ENCODE data around the gene RPP25. TPM values are rescaled to one million over a fixed set of nuclear protein-coding genes. Genes with fewer than 3 reads are reported as not detected.

RPP25 gene, protein sequence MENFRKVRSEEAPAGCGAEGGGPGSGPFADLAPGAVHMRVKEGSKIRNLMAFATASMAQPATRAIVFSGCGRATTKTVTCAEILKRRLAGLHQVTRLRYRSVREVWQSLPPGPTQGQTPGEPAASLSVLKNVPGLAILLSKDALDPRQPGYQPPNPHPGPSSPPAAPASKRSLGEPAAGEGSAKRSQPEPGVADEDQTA
- polyA plus RNA-seq (ENCODE audit: insufficient read length in 4 of 4): 1 to 10 TPM; 2.3 to 3.8 (median 2.9) TPM

DNA sequence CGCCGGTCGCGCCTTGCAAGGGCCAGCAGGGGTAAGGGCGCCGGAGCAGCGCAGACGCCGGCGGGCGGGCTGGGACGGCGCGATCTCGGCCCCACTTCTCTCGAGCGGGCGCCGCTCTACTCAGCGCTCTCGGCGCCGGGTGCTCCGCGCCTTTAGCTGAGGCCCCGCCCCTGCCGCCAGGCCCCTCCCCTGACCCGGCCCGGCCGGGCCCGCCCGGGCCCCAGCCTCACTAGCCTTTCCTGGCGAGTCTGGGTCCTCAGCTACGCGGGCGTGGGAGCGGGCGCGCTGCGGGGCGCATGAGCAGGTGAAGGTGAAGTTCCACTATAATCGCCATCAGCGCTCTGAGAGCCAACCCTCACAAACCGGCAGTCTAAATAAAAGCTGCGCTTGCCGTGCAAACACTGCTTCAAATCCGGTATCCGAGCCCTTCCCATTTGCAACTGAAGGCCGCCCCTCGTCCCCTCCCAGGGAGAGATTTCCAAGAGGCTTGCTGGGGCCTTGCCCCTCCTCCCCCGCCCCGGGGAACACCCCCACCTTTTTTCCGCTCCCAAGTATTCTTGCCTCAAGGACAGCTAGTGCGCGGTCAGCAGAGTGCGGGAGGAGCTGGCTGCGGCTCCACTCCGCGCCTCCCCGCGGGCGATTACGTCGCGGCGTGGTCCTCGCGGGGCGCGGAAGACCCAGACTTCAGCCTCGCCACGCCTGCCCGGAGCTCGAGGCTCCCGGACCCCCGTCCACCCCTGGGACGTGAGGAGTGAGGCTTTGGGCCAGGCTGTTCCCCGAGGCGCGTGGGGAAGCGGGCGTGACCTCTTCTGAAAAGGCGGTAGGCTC, at the start of gene RPP25:
TSS of gene RPP25 (minus strand) at position 125 of the 828 bp plus-strand sequence. CDS start 189 bp downstream, outside the sequence.
- DNase-seq (ENCODE audit: low read depth in 4 of 4, low spot score in 3 of 4): no peak

DNA sequence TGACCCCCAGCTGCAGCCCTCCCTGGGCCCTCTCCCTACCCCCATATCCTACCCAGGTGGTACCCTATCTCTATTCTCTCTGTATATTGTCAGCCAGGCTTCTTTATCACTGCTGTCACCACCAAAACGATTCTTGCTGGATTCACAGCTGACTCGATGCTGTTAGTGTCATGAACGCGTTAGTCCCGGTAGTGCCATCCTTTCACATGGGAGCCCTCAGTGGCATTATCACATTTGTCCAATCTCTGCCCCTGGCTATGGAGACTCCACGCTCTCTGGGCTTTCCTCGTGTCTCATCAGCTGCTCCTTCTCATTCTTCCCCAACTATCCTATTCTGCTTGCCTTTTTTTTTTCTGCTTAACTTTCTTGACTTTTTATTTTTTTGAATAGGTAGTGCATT, 45.8 kb upstream of the RPP25 start:
- no peak for DNase-seq (ENCODE audit: low read depth in 4 of 4, low spot score in 3 of 4)

DNA sequence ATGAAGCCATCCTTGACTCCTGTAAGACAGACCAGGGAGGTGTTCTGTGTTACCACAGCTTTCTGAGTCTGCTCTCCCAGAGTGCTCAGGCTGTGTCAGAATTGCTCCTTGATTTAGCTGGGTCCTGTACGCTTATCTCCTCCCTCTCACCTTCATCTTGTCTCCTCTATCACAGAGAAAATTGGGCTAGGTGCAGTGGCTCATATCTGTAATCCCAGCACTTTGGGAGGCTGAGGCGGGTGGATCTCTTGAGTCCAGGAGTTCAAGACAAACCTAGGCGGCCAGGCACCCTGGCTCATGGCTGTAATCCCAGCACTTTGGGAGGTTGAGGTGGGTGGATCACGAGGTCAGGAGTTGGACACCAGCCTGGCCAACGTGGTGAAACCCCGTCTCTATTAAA, 44.7 kb upstream of the RPP25 start:
- DNase-seq (ENCODE audit: low read depth in 4 of 4, low spot score in 3 of 4): no peak

DNA sequence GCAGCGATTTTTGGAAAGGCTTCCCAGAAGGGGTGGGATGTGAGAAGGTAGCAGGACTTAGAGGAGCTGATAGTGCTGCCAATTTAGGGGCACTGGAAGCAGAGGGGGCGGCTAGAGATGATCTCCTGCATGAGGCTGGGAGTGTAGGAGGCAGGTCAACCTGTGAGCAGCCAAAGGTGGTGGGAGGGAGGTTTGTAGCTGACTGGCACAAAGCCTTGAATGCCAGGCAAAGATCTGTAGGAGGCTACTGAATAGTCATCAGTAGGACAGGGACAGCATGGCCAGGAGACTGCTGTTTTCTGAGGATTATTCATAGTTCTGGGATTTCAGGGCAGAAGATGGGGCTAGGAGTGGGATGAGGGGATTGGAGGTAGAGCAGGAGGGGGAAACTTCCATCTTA, 41.0 kb upstream of the RPP25 start:
- no peak for DNase-seq (ENCODE audit: low read depth in 4 of 4, low spot score in 3 of 4)

DNA sequence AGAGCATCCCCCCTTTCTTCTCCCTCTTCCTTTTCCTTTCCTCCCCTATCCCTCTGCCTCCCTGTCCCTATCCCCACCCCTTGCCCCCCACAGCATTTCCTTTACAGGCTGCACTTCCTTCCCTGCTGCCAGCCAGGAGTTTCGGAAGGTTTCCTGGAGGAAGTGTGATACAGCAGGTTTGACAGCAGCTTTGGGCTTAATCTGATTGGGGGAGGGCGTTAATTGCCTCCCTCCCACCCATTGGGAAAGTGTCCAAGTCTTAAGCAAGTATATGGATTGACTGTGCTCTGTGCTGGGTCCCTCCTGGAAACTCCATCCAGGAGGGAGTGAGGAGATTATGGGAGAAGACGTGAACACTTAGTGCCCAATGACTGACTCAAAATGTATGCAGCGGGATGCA, 40.6 kb upstream of the RPP25 start:
- no peak for DNase-seq (ENCODE audit: low read depth in 4 of 4, low spot score in 3 of 4)

DNA sequence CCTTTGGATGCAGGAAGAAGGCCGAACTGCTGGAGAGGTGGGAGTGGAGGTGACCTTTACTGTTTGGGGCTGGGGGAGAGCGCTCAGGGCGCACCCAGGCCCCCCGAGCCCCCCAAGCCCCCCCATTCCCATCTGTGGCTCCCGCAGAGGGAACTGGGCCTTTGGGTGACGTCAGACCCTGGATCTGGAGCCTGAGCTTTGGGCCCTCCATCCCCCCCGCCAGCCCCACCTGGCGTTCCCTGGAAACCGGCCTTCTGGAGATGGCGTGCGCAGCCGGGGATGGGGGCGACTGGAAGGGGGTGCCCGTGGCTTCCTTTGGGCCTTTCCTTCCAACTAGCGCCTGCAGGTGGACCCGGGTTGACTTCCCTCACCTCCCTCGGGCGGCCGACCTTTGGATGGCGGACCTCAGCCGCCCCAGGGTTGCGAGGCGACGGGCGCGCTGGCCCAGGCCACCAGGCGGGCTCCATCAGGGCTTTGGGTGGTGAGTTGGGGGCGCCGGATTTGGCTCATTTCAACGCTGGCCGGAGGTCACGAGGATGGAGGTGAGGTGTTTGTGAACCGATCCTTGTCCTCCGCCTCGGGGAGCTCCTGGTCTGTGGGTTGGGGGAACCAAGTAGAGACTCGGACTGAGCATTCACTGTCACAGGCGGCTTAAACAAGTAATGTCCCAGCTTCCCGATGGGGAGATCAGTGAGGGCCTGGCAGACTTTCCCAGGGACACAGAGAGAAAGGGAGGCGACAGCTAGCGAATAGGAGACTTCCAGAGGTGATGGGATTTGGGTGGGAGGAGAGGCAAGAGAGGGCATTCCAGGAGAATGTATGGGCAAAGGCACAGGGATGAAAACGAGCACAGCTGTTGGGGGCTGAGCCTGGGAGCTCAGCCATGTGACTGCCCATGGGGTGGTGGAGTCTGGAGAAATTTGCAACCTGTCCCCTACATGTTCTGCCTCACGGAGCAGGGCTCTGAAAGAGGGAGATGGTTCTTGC, 39.5 kb upstream of the RPP25 start:
- DNase-seq (ENCODE audit: low read depth in 4 of 4, low spot score in 3 of 4): no peak

DNA sequence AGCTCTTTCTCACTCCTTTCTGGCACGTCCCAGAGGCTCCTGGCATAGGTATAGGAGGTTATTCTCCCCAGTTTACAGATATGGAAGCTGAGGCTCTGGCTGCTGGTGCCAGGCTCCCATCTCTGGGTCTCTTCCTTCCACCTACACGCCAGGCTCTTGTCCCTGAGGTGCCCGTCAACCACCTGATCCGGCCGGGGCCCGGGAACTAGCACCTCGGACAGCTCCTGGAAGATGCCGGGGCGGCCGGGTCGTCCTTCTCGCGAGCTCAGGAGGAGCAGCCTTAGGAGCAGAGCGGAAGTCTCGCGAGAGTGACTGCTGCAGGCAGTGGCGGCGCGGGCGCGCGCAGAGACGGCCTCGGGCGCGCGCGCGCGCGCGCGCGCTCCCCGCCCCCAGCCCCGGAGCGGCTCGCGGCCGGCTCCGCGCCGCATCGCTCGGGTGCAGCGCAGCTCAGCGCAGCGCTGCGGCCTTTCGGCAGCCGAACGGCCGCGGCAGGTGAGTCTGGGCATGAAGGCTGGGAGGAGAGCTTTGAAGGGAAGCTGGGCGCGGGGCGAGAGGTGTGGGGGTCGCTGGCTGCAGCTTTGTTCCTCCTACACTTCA, 38.7 kb upstream of the RPP25 start, which contains the start of gene SCAMP5:
TSS of gene SCAMP5 (plus strand) at position 382 of the 597 bp plus-strand sequence. CDS start 16,277 bp downstream, outside the sequence.
- DNase-seq (ENCODE audit: low read depth in 4 of 4, low spot score in 3 of 4): peak; percentile 79 to 92 (median 88)

DNA sequence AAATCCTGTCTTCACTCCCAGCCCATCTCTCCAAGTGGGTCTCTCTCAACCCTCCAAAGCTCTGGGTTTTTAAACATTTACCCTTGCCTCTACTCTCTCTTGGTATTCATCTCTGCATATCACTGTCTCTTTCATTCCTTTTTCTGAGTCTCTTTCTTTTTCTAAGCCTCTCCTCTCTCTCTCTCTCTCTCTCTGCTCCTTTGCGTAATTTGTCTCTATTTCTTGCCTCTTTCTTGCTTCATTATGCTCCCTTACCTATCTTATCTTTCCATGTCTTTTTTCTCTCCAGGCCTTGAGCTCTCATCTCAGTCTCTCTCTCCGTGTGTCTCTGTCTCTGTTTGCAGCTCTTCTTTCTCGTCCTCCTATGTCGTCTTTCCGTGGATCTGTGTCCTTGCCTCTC, 38.1 kb upstream of the RPP25 start:
- DNase-seq (ENCODE audit: low read depth in 4 of 4, low spot score in 3 of 4): no peak

DNA sequence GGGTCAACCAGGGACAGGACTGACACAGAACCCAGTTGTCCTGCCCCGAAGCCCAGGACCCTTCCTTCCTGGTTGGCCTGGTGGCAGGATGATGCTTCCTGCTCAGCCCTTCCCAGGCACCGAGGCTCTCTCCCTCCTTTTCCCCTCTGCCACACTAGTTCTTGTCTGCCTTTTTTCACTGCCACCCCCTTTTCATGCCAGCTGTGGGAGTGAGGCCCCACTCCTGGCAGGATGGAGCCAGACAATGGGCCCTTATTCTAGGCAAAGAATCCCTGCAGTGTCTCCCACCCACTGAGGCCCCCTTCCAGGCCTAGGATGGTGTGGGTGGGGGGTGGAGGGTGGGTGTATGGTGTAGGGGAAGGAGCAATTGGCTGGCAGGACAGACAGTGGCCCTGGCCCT, 37.7 kb upstream of the RPP25 start:
- DNase-seq (ENCODE audit: low read depth in 4 of 4, low spot score in 3 of 4): no peak

DNA sequence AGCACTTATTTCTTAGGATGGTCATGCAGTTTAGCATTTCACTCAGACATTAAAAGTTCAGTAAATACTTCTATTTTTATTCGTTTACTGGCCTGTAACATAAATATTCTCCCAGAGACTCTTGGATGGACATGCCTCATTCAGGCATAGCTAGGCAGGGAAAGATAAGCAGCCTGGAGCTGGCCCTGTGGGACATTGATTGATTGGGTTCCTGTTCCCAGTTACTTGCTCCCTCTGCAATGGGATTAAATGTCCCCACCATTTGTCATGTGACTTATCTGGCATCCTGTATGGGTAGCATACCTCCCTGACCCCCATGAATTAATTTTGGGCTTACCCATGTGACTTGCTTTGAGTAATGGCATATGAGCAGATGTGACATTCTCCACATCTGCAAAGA, 36.0 kb upstream of the RPP25 start:
- DNase-seq (ENCODE audit: low read depth in 4 of 4, low spot score in 3 of 4): no peak

DNA sequence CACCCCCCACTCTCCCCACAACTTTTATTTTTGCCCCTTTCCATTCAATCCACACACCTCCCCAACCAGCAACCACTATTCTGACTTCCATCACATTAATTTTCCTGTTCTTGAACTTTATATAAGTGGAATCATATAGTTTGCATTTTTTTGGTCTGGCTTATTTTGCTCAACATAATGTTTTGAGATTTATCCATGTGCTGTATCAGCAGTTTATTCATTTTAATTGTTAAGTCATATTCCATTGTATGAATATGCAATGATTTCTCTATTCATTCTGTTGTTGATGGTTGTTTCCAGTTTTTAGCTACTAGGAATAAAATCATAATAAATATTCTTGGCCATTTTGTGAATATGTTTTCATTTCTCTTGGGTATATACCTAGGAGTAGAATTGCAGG, 33.0 kb upstream of the RPP25 start:
- no peak for DNase-seq (ENCODE audit: low read depth in 4 of 4, low spot score in 3 of 4)

DNA sequence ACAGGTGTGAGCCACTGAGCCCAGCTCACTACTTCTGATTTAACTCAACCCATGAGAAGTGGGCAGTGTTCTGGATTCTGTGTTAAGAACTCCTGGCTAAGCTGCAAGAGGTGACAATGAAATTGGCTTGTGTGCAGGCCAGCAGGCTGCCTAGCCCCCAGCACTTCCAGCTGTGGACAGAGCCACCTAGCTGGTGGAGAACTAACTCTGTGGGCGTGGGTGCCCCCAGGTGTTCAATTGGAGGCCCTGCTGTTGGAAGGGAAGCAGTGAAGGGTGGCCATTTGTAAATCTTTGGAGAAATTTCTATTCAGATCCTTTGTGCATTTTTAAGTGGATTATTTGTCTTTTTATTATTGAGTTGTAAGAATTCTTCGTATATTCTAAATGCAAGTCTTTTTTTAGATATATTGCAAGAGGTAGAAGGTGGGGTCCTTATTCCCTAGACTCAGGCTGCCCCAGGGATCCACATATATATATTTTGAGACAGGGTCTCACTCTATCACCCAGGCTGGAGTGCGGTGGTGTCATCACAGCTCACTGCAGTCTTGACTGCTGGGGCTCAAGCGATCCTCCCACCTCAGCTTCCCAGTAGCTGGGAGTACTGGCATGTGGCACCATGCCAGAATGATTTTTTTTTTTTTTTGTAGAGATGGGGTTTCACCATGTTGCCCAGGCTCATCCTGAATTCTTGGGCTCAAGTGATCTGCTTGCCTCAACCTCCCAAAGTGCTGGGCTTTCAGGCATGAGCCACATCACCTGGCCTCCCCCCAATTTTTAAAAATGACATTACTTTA, 31.6 kb upstream of the RPP25 start:
- no peak for DNase-seq (ENCODE audit: low read depth in 4 of 4, low spot score in 3 of 4)

DNA sequence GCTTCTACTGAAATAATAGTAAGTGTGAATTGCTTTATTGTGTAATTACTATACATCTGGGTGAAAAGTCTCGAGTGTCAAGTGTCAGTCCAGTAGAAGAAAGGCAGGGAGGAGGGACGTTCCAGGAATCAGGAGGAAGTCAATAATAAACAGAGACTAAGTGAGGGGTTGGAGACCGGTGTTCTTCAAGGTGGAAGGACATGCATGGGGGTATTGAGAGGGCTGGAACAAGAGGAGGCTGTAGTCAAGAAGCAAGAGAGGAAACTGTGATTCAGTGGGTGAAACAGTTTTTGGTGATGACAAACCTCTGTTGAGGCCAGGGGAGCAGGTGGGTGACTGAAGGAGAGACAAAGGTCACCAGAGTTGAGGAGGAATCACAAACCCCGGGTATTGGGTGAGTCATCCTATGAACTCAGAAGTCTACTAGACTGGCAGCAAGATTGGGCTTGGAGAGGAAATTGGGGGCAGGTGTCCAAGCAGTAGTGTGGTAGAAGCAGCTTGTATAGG, 27.2 kb upstream of the RPP25 start:
- DNase-seq (ENCODE audit: low read depth in 4 of 4, low spot score in 3 of 4): no peak

DNA sequence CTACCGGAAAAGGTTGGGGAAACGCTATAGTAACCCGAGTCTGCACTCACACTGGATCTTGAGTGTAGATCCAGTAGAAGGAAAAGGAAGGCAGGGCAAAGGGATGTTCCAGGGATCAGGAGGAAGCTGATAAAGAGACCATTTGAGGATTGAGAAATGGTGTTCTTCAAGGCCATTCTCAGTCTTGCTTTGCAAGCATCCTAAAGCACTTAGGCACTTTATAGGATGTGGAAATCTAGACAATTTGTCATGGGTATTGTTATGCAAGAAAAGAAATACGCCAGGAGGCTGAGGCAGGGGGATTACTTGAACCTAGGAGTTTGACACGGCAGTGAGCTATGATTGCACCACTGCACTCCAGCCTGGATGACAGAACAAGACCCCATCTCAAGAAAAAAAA, 25.6 kb upstream of the RPP25 start:
- no peak for DNase-seq (ENCODE audit: low read depth in 4 of 4, low spot score in 3 of 4)

DNA sequence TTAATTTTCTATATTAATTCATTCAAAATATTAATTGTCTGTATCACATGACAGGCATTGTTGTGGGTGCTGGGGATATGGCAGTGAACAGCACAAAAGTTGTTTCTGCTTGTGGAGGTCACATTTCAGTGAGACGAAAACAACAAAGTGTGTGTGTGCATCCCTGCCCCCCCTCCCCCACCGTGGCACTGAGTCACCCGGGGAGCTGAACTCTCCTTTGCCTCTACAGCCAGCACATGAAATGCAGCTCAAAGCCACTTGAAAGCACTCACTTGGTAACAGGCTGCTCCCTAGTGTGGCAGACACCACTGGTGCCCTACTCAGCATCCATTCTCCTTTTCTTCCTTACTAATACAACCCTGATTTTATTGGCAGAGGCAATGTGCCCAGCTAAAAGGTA, 21.9 kb upstream of the RPP25 start:
- no peak for DNase-seq (ENCODE audit: low read depth in 4 of 4, low spot score in 3 of 4)

DNA sequence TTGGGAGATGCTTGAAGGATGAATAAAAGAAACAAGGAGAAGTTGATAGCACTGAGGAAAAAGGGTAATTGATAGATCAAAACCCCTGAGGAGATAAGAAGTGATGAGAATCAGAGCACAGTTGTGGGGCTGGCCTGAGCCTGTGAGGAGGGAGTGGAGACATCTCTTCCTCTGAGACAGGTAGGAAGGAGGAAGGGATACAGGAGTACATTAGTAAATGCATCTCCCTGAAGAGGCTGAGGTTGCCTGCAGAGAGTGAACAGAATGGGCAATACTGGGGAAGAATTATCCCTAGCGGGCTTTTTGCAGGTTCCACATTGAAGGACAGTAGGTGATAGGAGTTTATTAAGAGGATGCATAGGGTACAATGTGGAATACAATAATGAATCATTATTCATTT, 21.5 kb upstream of the RPP25 start:
- no peak for DNase-seq (ENCODE audit: low read depth in 4 of 4, low spot score in 3 of 4)

DNA sequence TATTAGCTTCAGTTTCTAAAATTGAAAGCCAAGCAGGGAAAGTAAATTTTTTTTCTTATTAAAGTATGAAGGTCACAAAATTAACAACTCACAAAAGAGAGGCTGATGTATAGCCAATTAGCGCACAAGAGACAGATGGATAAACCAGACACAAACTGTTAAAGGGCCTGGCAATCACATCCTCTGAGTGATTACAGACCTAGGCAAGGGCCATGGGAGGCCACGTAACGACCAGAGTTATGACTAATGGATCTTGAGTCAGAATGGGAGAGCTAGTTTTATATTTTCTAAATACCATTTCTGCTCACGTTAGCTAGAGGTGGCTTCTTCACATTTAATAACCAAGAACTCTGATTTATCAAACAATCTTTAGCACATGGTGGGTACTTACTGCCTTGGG, 21.0 kb upstream of the RPP25 start:
- no peak for DNase-seq (ENCODE audit: low read depth in 4 of 4, low spot score in 3 of 4)

DNA sequence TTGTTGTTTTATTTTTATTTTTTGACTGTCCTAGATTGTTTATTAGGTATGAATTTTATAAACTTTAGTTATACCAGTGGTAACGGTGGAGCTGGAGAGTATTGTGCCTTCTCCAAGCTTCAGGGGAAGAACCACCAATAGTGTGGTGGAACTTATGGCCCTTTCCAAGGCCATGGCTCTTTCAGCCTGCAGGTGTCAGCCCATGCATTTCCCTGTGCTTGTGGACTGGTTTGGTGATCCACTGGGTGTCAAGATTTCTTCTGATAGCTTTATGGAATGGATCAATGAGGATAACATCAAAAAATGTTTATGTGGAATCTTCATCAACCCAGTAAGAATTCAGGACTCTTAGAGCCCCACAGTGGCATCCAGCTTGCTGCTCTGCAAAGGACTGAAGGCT, 19.6 kb upstream of the RPP25 start:
- DNase-seq (ENCODE audit: low read depth in 4 of 4, low spot score in 3 of 4): no peak

DNA sequence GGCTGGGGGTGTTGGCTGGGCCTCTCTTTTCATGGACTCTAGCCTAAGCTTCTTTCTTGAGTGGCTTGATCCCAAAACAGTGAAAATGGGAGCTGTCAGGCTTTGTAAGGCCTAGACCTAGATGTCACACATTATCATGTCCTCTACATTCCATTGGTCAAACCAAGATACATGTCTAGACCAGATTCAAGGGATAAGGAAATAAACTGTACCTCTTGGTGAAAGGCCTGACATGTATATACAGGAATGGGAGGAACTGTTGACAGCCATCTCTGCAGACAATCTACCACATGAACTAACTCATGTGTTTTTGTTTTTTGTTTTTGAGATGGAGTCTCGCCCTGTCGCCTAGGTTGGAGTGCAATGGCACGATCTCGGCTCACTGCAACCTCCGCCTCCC, 11.1 kb upstream of the RPP25 start:
- no peak for DNase-seq (ENCODE audit: low read depth in 4 of 4, low spot score in 3 of 4)

DNA sequence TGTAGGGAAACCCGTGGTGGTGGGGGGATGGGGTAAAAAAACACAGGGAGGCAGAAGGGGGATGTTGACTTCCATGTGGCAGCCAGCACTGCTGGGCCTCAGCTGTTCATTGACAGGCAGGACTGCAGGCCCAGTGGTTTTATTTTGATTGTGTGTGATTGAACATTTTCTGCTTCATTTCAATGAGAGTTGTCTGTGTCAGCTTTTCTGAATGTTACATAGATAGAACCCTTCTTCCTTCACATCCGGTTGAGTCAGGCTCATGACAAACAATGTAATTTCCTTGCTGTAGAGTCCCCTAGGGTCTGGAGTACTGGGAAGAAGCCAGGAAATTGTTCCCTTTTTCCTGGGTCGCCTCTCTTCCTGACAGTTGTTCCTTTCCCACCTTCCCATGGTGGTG, 8.2 kb upstream of the RPP25 start:
- no peak for DNase-seq (ENCODE audit: low read depth in 4 of 4, low spot score in 3 of 4)

All from left renal pelvis (tissue), 4 donors.